Mucosa of stomach (tissue), 1 donor: ENCODE results near the gene PAX5.

Experiments
- H3K27me3 ChIP-seq: one replicate; pipeline ENCODE4 v1.7.0; 2013; ENCODE audit warnings: mild to moderate bottlenecking, low read length; ENCODE audit not compliant: control insufficient read depth, insufficient read depth
- H3K36me3 ChIP-seq: one replicate; pipeline ENCODE4 v1.7.0; 2013; ENCODE audit warnings: low read length; ENCODE audit not compliant: control insufficient read depth, insufficient read depth
- H3K4me1 ChIP-seq: one replicate; pipeline ENCODE4 v1.7.0; 2013; ENCODE audit warnings: mild to moderate bottlenecking, low read length; ENCODE audit not compliant: control insufficient read depth, insufficient read depth
- H3K4me3 ChIP-seq: one replicate; pipeline ENCODE4 v1.7.0; 2013; ENCODE audit warnings: low read length
- H3K9ac ChIP-seq: one replicate; pipeline ENCODE4 v1.7.0; 2013; ENCODE audit warnings: mild to moderate bottlenecking, low read length, moderate library complexity
- H3K9me3 ChIP-seq: one replicate; pipeline ENCODE4 v1.7.0; 2013; ENCODE audit warnings: mild to moderate bottlenecking, low read length, moderate library complexity; ENCODE audit not compliant: control insufficient read depth
- donor health status: Pancreatic carcinoma.

Gene PAX5

GRCh38 chr9:36929350-36929675 lies 104.8 kb downstream of the PAX5 start:
- Histone ChIP-seq H3K9ac (no peak overlapping the region), H3K4me3 (no peak overlapping the region), H3K36me3 (no peaks in the 10 kb centered on the region), H3K4me1 (peaks cover 3% of the 10 kb centered on the region), H3K9me3 (no peaks in the 10 kb centered on the region), H3K27me3 (no peaks in the 10 kb centered on the region)

GRCh38 chr9:36928670-36929349 lies 105.3 kb downstream of the PAX5 start:
- H3K27me3 ChIP-seq = no peaks in the 10 kb centered on the region
- H3K4me3 ChIP-seq = no peak overlapping the region

GRCh38 chr9:36928210-36928609 lies 105.9 kb downstream of the PAX5 start:
- H3K9ac ChIP-seq = no peak overlapping the region
- H3K9me3 ChIP-seq = no peaks in the 10 kb centered on the region
- no peaks in the 10 kb centered on the region for H3K27me3 ChIP-seq
- H3K4me3 ChIP-seq = no peak overlapping the region
- H3K36me3 ChIP-seq = no peaks in the 10 kb centered on the region
- peaks cover 14% of the 10 kb centered on the region for H3K4me1 ChIP-seq

More at GRCh38 chr9:36928670-36929349, 105.3 kb downstream of the PAX5 start:
- no peak overlapping the region for H3K9ac ChIP-seq
- no peaks in the 10 kb centered on the region for H3K36me3 ChIP-seq
- H3K9me3 ChIP-seq = no peaks in the 10 kb centered on the region
- H3K4me1 ChIP-seq = peaks cover 8% of the 10 kb centered on the region

- no peak overlapping the region for H3K4me3 ChIP-seq
- no peaks in the 10 kb centered on the region for H3K36me3 ChIP-seq
- no peaks in the 10 kb centered on the region for H3K27me3 ChIP-seq
- H3K4me1 ChIP-seq = peaks cover 34% of the 10 kb centered on the region
- no peaks in the 10 kb centered on the region for H3K9me3 ChIP-seq
- no peak overlapping the region for H3K9ac ChIP-seq
These were observed 109.2 kb downstream of the PAX5 start for GRCh38 chr9:36924757-36925432.

- Histone ChIP-seq H3K9ac (no peak overlapping the region), H3K27me3 (no peaks in the 10 kb centered on the region), H3K4me3 (no peak overlapping the region), H3K9me3 (no peaks in the 10 kb centered on the region), H3K36me3 (no peaks in the 10 kb centered on the region), H3K4me1 (peaks cover 34% of the 10 kb centered on the region)
These were observed 110.0 kb downstream of the PAX5 start for GRCh38 chr9:36924071-36924470.

- H3K4me3 ChIP-seq = no peak overlapping the region
- peaks cover 34% of the 10 kb centered on the region for H3K4me1 ChIP-seq
- no peaks in the 10 kb centered on the region for H3K27me3 ChIP-seq
- no peaks in the 10 kb centered on the region for H3K36me3 ChIP-seq
- no peak overlapping the region for H3K9ac ChIP-seq
- H3K9me3 ChIP-seq = no peaks in the 10 kb centered on the region
These were observed 110.9 kb downstream of the PAX5 start for GRCh38 chr9:36923025-36923625.

GRCh38 chr9:36922548-36922947 lies 111.5 kb downstream of the PAX5 start:
- no peak overlapping the region for H3K9ac ChIP-seq
- no peak overlapping the region for H3K4me3 ChIP-seq
- no peaks in the 10 kb centered on the region for H3K9me3 ChIP-seq
- H3K27me3 ChIP-seq = no peaks in the 10 kb centered on the region
- no peaks in the 10 kb centered on the region for H3K36me3 ChIP-seq
- peaks cover 34% of the 10 kb centered on the region for H3K4me1 ChIP-seq

- no peaks in the 10 kb centered on the region for H3K36me3 ChIP-seq
- no peak overlapping the region for H3K9ac ChIP-seq
- no peaks in the 10 kb centered on the region for H3K9me3 ChIP-seq
- H3K4me1 ChIP-seq = no peaks in the 10 kb centered on the region
- no peak overlapping the region for H3K4me3 ChIP-seq
- H3K27me3 ChIP-seq = peaks cover 3% of the 10 kb centered on the region
These were observed 119.9 kb downstream of the PAX5 start for GRCh38 chr9:36914212-36914577.

GRCh38 chr9:36913393-36914211 lies 120.5 kb downstream of the PAX5 start:
- no peaks in the 10 kb centered on the region for H3K36me3 ChIP-seq
- H3K4me3 ChIP-seq = no peak overlapping the region
- no peaks in the 10 kb centered on the region for H3K9me3 ChIP-seq
- H3K9ac ChIP-seq = no peak overlapping the region
- H3K27me3 ChIP-seq = peaks cover 5% of the 10 kb centered on the region
- no peaks in the 10 kb centered on the region for H3K4me1 ChIP-seq

- Histone ChIP-seq H3K9ac (no peak overlapping the region), H3K4me3 (no peak overlapping the region), H3K9me3 (no peaks in the 10 kb centered on the region), H3K36me3 (no peaks in the 10 kb centered on the region), H3K27me3 (peaks cover 5% of the 10 kb centered on the region), H3K4me1 (no peaks in the 10 kb centered on the region)
These were observed 121.4 kb downstream of the PAX5 start for GRCh38 chr9:36912620-36913019.

- Histone ChIP-seq H3K36me3 (no peaks in the 10 kb centered on the region), H3K4me1 (no peaks in the 10 kb centered on the region), H3K27me3 (peaks cover 5% of the 10 kb centered on the region), H3K9me3 (no peaks in the 10 kb centered on the region), H3K4me3 (no peak overlapping the region), H3K9ac (no peak overlapping the region)
These were observed 122.3 kb downstream of the PAX5 start for GRCh38 chr9:36911601-36912412.
